Natural killer cell (primary cell): ENCODE results near the gene EPB41L5. TPM values are rescaled to one million over a fixed set of nuclear protein-coding genes. Genes with fewer than 3 reads are reported as not detected.
A peak's percentile ranks its signal among the peaks of the same experiment; 100 is the strongest.

Source experiments
- ATAC-seq, 3 donors: fragments of 150-1000 bp in 2 of 3; fragments of 200-7000 bp in 1 of 3; cut with Tn5 transposase; 1 replicate in 1 of 3; 2 replicates in 2 of 3; pipeline ENCODE4 v1.10.0; 2021; ENCODE audit warnings: mild to moderate bottlenecking in 2 of 3, moderate library complexity in 2 of 3
- DNase-seq, 2 donors: peaks; one replicate each; pipeline versions ENCODE4 v3.0.0 to v3.0.0-alpha.2; 2013 to 2021; ENCODE audit warnings: mixed read lengths in 1 of 2
- H3K27ac ChIP-seq: one replicate; pipeline ENCODE4 v1.5.1; 2013; ENCODE audit warnings: mild to moderate bottlenecking, low read length
- H3K27me3 ChIP-seq: one replicate; pipeline ENCODE4 v1.6.1; 2013; ENCODE audit warnings: low read length; ENCODE audit not compliant: control insufficient read depth, insufficient read depth
- H3K36me3 ChIP-seq: one replicate; pipeline ENCODE4 v1.6.1; 2013; ENCODE audit warnings: low read length; ENCODE audit not compliant: control insufficient read depth, insufficient read depth
- H3K4me1 ChIP-seq: one replicate; pipeline ENCODE4 v1.6.1; 2013; ENCODE audit warnings: low read length; ENCODE audit not compliant: control insufficient read depth, insufficient read depth
- H3K4me3 ChIP-seq: one replicate; pipeline ENCODE4 v1.5.1; 2013; ENCODE audit warnings: low read length
- H3K9me3 ChIP-seq: one replicate; pipeline ENCODE4 v1.6.1; 2013; ENCODE audit warnings: low read length; ENCODE audit not compliant: control insufficient read depth, insufficient read depth
- H3K27ac Mint-ChIP-seq, 2 donors: one replicate each; pipeline ENCODE4 v1.8.0; 2022; ENCODE audit warnings: mild to moderate bottlenecking in 2 of 2, mixed read lengths in 2 of 2, moderate library complexity in 1 of 2
- H3K27me3 Mint-ChIP-seq, 2 donors: one replicate each; pipeline ENCODE4 v1.8.0; 2022; ENCODE audit warnings: low read depth in 2 of 2, mixed read lengths in 2 of 2
- H3K36me3 Mint-ChIP-seq: one replicate; pipeline ENCODE4 v1.8.0; 2022; ENCODE audit warnings: mixed read lengths
- H3K4me1 Mint-ChIP-seq, 2 donors: one replicate each; pipeline ENCODE4 v1.8.0; 2022; ENCODE audit warnings: mixed read lengths in 2 of 2
- H3K4me3 Mint-ChIP-seq: one replicate; pipeline ENCODE4 v1.8.0; 2022; ENCODE audit warnings: mild to moderate bottlenecking, moderate library complexity, mixed read lengths
- H3K9me3 Mint-ChIP-seq, 2 donors: one replicate each; pipeline ENCODE4 v1.8.0; 2022; ENCODE audit warnings: mixed read lengths in 2 of 2
- WGBS: methylation state at CpG from one replicate; pipeline ENCODE4 v1.1.7; 2013; ENCODE audit warnings: missing lambda C conversion rate; ENCODE audit not compliant: insufficient coverage; 5-methylcytosine and 5-hydroxymethylcytosine counted together
- intact Hi-C: fragments of 100-400 bp; cut with micrococcal nuclease; formaldehyde crosslinking; loops from one replicate; pipeline ENCODE4 v1.14.2; 2022
- total RNA-seq, 4 donors: library from RNA; stranded (reverse); fragments of 120-200 nt in 1 of 4; gene quantifications; one replicate each; pipeline versions ENCODE4 v1.2.3 to v1.2.4, GENCODE V29; 2013 to 2022
- TF ChIP-seq, protein P1 (sequence below): fragments of 200-600 bp; IDR thresholded peaks from one replicate; pipeline ENCODE4 v1.8.0; 2022; ENCODE audit warnings: antibody characterized with exemption

Gene EPB41L5
- total RNA-seq, 3 donors from 2014 or later (not counting 1 experiment from before 2014, with no cell fraction given), result 3.0 to 8.5 (median 3.6) TPM

DNA sequence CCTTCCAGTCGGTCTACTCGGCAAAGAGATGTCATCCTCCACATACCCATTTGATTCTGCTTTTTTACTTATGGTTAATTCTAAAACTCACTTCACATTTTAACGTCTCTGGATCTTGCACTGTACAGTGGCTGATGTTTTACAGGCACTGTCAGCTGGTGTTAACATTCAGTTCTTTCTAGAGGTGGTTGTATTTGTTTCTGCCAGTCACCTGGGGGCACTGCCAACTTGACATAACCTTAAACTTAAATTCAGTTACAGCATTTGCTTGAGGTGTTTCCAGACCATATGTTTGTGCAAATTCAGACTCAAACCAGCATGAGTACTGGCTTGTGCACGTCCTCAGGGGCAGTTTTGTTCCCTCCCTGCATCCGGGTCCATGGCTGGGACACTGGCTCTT is 215.6 kb downstream of the EPB41L5 start:
- TF ChIP-seq, protein P1, sequence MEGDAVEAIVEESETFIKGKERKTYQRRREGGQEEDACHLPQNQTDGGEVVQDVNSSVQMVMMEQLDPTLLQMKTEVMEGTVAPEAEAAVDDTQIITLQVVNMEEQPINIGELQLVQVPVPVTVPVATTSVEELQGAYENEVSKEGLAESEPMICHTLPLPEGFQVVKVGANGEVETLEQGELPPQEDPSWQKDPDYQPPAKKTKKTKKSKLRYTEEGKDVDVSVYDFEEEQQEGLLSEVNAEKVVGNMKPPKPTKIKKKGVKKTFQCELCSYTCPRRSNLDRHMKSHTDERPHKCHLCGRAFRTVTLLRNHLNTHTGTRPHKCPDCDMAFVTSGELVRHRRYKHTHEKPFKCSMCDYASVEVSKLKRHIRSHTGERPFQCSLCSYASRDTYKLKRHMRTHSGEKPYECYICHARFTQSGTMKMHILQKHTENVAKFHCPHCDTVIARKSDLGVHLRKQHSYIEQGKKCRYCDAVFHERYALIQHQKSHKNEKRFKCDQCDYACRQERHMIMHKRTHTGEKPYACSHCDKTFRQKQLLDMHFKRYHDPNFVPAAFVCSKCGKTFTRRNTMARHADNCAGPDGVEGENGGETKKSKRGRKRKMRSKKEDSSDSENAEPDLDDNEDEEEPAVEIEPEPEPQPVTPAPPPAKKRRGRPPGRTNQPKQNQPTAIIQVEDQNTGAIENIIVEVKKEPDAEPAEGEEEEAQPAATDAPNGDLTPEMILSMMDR, result no peak
- Histone ChIP-seq H3K27ac (no peak overlapping the region), H3K4me3 (no peak overlapping the region), H3K27me3 (no peaks in the 10 kb centered on the region), H3K4me1 (peaks cover 42% of the 10 kb centered on the region), H3K36me3 (no peaks in the 10 kb centered on the region), H3K9me3 (no peaks in the 10 kb centered on the region)
- no peaks in the 10 kb centered on the region for H3K27me3 Mint-ChIP-seq
- H3K4me3 Mint-ChIP-seq, result no peak overlapping the region
- peaks cover 37 to 55% of the 10 kb centered on the region in 2 donors for H3K4me1 Mint-ChIP-seq
- ATAC-seq, result no peak
- intact Hi-C loops, result no loop called here
- H3K36me3 Mint-ChIP-seq, result no peaks in the 10 kb centered on the region
- WGBS, result 80% methylated on average over 5 of the region's 5 CpGs
- peak overlapping the region; percentile 25 to 34 for H3K27ac Mint-ChIP-seq
- H3K9me3 Mint-ChIP-seq, result no peaks in the 10 kb centered on the region
- peak in 1 of 2 donors; percentile 32 for DNase-seq

Other genes with a start within 250 kb of the EPB41L5 start
- gene TMEM185B, start 210.3 kb downstream of the EPB41L5 start, total RNA-seq, result 10 to 100 TPM; 19.9 to 25.2 (median 19.9) TPM
- 10 to 100 TPM; 21.0 to 25.9 (median 25.4) TPM for gene RALB, start 239.8 kb downstream of the EPB41L5 start, total RNA-seq